Endothelial cell of umbilical vein (primary cell): ENCODE results near the gene FRMD7. TPM values are rescaled to one million over a fixed set of nuclear protein-coding genes. Genes with fewer than 3 reads are reported as not detected.

Experiments
- BruUV-seq: library from RNA; stranded (reverse); fragments of 400-500 nt; replicated peaks from 2 replicates; lab custom pipeline; 2021; lab: Mats Ljungman, UMichigan
- CTCF ChIA-PET: fragments of 300-600, 350-600 bp; sonication (Branson Sonifier 250); formaldehyde crosslinking; loops from one replicate; lab custom pipeline; 2021; ENCODE audit warnings: antibody characterized with exemption, inconsistent platforms; lab: Charles Lee
- POLR2A ChIA-PET: fragments of 300-600, 350-600 bp; sonication (Branson Sonifier 250); formaldehyde crosslinking; loops from one replicate; lab custom pipeline; 2021; ENCODE audit warnings: antibody characterized with exemption, inconsistent platforms; lab: Charles Lee
- DNase-seq: peaks from one replicate; pipeline ENCODE4 v3.0.0-alpha.2; 2011; ENCODE audit warnings: low read depth, low spot score
- FAIRE-seq: peaks from 2 replicates; lab custom pipeline; 2011; peaks lifted over from hg19 to GRCh38; lab: Jason Lieb, UNC
- H2AFZ ChIP-seq: 2 replicates; pipeline ENCODE4 v1.6.0; 2012; ENCODE audit warnings: low read depth, low read length, control low read depth, inconsistent platforms
- H3K27ac ChIP-seq: 2 replicates; pipeline ENCODE4 v1.5.1; 2011; ENCODE audit warnings: low read depth, mild to moderate bottlenecking, control low read depth, low read length, moderate library complexity; ENCODE audit not compliant: insufficient read depth
- H3K27me3 ChIP-seq, 2 experiments: 2 replicates each; pipeline versions ENCODE4 v1.6.0 to v1.6.1; 2011; ENCODE audit warnings: low read length in 2 of 2, mixed read lengths in 1 of 2; ENCODE audit not compliant: control insufficient read depth in 2 of 2, insufficient read depth in 2 of 2
- H3K36me3 ChIP-seq, 2 experiments: 2 replicates in 1 of 2; 3 replicates in 1 of 2; pipeline ENCODE4 v1.5.1; 2011; ENCODE audit warnings: low read length in 2 of 2, mild to moderate bottlenecking in 1 of 2, moderate library complexity in 1 of 2; ENCODE audit not compliant: control insufficient read depth in 2 of 2, insufficient read depth in 2 of 2; ENCODE audit errors: extremely low read depth in 1 of 2
- H3K4me1 ChIP-seq: 3 replicates; pipeline ENCODE4 v1.5.1; 2011; ENCODE audit warnings: mild to moderate bottlenecking, low read length; ENCODE audit not compliant: control insufficient read depth, insufficient read depth; ENCODE audit errors: extremely low read depth
- H3K4me2 ChIP-seq: 2 replicates; pipeline ENCODE4 v1.6.1; 2011; ENCODE audit warnings: low read length, control low read depth, mixed read lengths; ENCODE audit not compliant: insufficient read depth
- H3K4me3 ChIP-seq, 3 experiments: fragments of 200-600 bp in 1 of 3; sonication (generic), shearing (Covaris generic) in 1 of 3; replicated peaks in 1 of 3; 2 replicates each; pipeline ENCODE4 v1.5.1; 2011 to 2016; ENCODE audit warnings: control low read depth in 3 of 3, low read length in 3 of 3, mild to moderate bottlenecking in 2 of 3, inconsistent platforms in 1 of 3, low read depth in 1 of 3, moderate library complexity in 1 of 3; ENCODE audit not compliant: insufficient read depth in 1 of 3
- H3K79me2 ChIP-seq: 2 replicates; pipeline ENCODE4 v1.6.0; 2012; ENCODE audit warnings: low read length, inconsistent platforms; ENCODE audit not compliant: control insufficient read depth, insufficient read depth
- H3K9ac ChIP-seq: replicated peaks from 2 replicates; pipeline ENCODE3; 2011; ENCODE audit warnings: low read length, control low read depth; ENCODE audit not compliant: insufficient read depth; ENCODE audit errors: extremely low read depth
- H3K9me1 ChIP-seq: replicated peaks from 3 replicates; pipeline ENCODE4 v1.6.0; 2011; ENCODE audit warnings: mild to moderate bottlenecking, low read length; ENCODE audit not compliant: control insufficient read depth, insufficient read depth; ENCODE audit errors: extremely low read depth
- H3K9me3 ChIP-seq: replicated peaks from 2 replicates; pipeline ENCODE4 v1.5.1; 2012; ENCODE audit warnings: low read length, inconsistent platforms; ENCODE audit not compliant: control insufficient read depth, insufficient read depth
- H4K20me1 ChIP-seq: replicated peaks from 2 replicates; pipeline ENCODE3; 2011; ENCODE audit warnings: mild to moderate bottlenecking, low read length; ENCODE audit not compliant: control insufficient read depth, insufficient read depth; ENCODE audit errors: extremely low read depth
- EZH2 ChIP-seq: IDR thresholded peaks from 2 replicates; pipeline ENCODE4 v1.6.1; 2012; ENCODE audit warnings: borderline replicate concordance, low read depth, mild to moderate bottlenecking, moderate library complexity, low read length, inconsistent platforms; ENCODE audit not compliant: severe bottlenecking
- FOS ChIP-seq: IDR thresholded peaks from 2 replicates; pipeline ENCODE4 v1.6.1; 2011; ENCODE audit warnings: mild to moderate bottlenecking, low read length, moderate library complexity, borderline replicate concordance; ENCODE audit not compliant: insufficient read depth
- GATA2 ChIP-seq: IDR thresholded peaks from 2 replicates; pipeline ENCODE4 v1.7.0; 2011; ENCODE audit warnings: low read depth, mild to moderate bottlenecking, moderate library complexity, mixed read lengths, low read length; ENCODE audit not compliant: insufficient read length, insufficient read depth
- JUN ChIP-seq: IDR thresholded peaks from 2 replicates; pipeline ENCODE4 v1.6.1; 2011; ENCODE audit warnings: borderline replicate concordance, low read depth; ENCODE audit not compliant: insufficient read length, insufficient read depth
- MAX ChIP-seq: IDR thresholded peaks from 2 replicates; pipeline ENCODE4 v1.6.1; 2011; ENCODE audit not compliant: insufficient read depth, insufficient read length
- MYC ChIP-seq: IDR thresholded peaks from one replicate; pipeline ENCODE4 v1.6.1; 2011; ENCODE audit warnings: mild to moderate bottlenecking, low read depth, low read length
- POLR2A ChIP-seq: IDR thresholded peaks from 2 replicates; pipeline ENCODE4 v1.6.1; 2012; ENCODE audit warnings: low read depth, mild to moderate bottlenecking, control low read depth, low read length
- POLR2AphosphoS5 ChIP-seq: IDR thresholded peaks from 2 replicates; pipeline ENCODE4 v1.6.1; 2012; ENCODE audit warnings: low read depth, mild to moderate bottlenecking, control low read depth, low read length, moderate library complexity; ENCODE audit not compliant: insufficient read depth
- dilution Hi-C: fragments of 300-500 bp; cut with MboI; formaldehyde crosslinking; loops from one replicate; pipeline ENCODE4 v1.15.0; 2019; ENCODE audit warnings: low sequenced_read_pairs; ENCODE audit not compliant: extremely low pct_ligation_motif_present
- intact Hi-C: fragments of 100-400 bp; cut with micrococcal nuclease; formaldehyde crosslinking; loops from one replicate; pipeline ENCODE4 v1.10.0; 2022
- polyA plus RNA-seq, 4 experiments: library from polyadenylated mRNA; depleted of rRNA in 3 of 4; stranded (reverse) in 3 of 4; unstranded in 1 of 4; fragments of >200 nt; gene quantifications; 2 replicates each; pipeline versions ENCODE4 v1.2.1 to v1.2.3, GENCODE V29; 2011 to 2012; ENCODE audit warnings: missing spikeins in 1 of 4
- total RNA-seq: library from RNA; stranded (reverse); gene quantifications from 2 replicates; pipeline ENCODE4 v1.2.3, GENCODE V29; 2021
- TF ChIP-seq, protein P1 (sequence below), 2 donors: IDR thresholded peaks; 1 replicate in 1 of 2; 2 replicates in 1 of 2; pipeline ENCODE4 v1.5.1; 2011; ENCODE audit warnings: low read length in 2 of 2, mild to moderate bottlenecking in 2 of 2, moderate library complexity in 2 of 2, control low read depth in 1 of 2, inconsistent platforms in 1 of 2, low read depth in 1 of 2; ENCODE audit not compliant: insufficient read depth in 1 of 2; ENCODE audit errors: extremely low read depth in 1 of 2

FRMD7 gene
- total and polyA plus RNA-seq, 2 donors (not counting 3 experiments of a cell fraction or from before 2014, with no cell fraction given) = not detected

DNA sequence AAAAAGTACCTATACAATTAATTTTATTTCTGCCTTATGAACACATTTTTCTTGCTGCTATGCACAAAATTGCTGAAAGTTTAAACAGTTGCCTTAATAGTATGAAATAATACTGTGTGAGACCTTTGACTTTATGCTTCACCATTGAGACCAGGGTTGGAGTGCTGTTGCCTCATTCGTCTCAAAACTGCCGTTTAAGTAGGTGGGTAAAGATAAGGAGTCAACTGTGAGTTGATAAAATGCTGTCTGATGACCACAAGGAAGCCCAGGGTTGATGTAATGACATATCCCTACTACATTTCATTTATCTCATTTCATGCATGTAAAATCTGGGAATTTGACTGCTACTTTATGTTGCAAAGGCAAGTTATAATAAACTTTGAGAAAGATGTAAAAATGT lies 81.3 kb downstream of the FRMD7 start:
- Histone ChIP-seq H3K9me3 (no peaks in the 10 kb centered on the region), H3K79me2 (no peaks in the 10 kb centered on the region), H3K4me1 (peaks cover 4% of the 10 kb centered on the region), H3K9ac (no peak overlapping the region), H3K36me3 (no peaks in the 10 kb centered on the region), H3K9me1 (no peaks in the 10 kb centered on the region), H3K27me3 (no peaks in the 10 kb centered on the region), H3K4me3 (no peak overlapping the region), H3K27ac (no peak overlapping the region), H2AFZ (no peak overlapping the region), H3K4me2 (no peak overlapping the region), H4K20me1 (no peaks in the 10 kb centered on the region)
- FAIRE-seq (no peak), DNase-seq (no peak)
- ChIA-PET POLR2A (no interaction called here), CTCF (no interaction called here)
- TF ChIP-seq POLR2AphosphoS5 (no peak), POLR2A (no peak), FOS (no peak), JUN (no peak), MAX (no peak), EZH2 (no peak), MYC (no peak), GATA2 (no peak)
- TF ChIP-seq, protein P1, sequence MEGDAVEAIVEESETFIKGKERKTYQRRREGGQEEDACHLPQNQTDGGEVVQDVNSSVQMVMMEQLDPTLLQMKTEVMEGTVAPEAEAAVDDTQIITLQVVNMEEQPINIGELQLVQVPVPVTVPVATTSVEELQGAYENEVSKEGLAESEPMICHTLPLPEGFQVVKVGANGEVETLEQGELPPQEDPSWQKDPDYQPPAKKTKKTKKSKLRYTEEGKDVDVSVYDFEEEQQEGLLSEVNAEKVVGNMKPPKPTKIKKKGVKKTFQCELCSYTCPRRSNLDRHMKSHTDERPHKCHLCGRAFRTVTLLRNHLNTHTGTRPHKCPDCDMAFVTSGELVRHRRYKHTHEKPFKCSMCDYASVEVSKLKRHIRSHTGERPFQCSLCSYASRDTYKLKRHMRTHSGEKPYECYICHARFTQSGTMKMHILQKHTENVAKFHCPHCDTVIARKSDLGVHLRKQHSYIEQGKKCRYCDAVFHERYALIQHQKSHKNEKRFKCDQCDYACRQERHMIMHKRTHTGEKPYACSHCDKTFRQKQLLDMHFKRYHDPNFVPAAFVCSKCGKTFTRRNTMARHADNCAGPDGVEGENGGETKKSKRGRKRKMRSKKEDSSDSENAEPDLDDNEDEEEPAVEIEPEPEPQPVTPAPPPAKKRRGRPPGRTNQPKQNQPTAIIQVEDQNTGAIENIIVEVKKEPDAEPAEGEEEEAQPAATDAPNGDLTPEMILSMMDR (IDR thresholded peaks at IDR 0.05; ENCODE audit: extremely low read depth in 1 of 2, insufficient read depth in 1 of 2, low read depth in 1 of 2, low read length in 2 of 2) = no peak
- no TSS peak for BruUV-seq
- intact Hi-C loops (no loop called here), dilution Hi-C loops (no loop called here)
